Stimulated activated CD4-positive, alpha-beta T cell treated with anti-CD3 and anti-CD28 coated beads, Interleukin-15, amount 100 ng/mL, for 24 hours (primary cell): ENCODE data around the gene INPP5D.

Experiments
- DNase-seq: peaks from one replicate; pipeline ENCODE4 v3.0.0-alpha.2; 2020

INPP5D gene

DNA sequence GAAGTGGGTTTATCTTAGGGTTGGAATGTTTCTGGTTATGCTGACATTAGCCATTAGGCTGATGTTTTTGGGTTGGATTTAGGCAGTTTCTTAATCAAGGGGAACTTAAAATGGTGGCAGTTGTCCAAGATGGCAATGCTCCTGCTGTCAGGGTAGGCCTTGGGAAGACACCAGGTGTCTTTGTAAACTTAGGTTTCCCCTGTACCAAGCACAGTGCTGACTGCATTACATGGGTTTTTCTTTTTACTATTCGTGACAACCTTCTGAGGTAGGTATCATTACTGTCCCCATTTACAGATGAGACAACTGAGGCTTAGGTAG lies 190.8 kb downstream of the INPP5D start:
- no peak for DNase-seq

DNA sequence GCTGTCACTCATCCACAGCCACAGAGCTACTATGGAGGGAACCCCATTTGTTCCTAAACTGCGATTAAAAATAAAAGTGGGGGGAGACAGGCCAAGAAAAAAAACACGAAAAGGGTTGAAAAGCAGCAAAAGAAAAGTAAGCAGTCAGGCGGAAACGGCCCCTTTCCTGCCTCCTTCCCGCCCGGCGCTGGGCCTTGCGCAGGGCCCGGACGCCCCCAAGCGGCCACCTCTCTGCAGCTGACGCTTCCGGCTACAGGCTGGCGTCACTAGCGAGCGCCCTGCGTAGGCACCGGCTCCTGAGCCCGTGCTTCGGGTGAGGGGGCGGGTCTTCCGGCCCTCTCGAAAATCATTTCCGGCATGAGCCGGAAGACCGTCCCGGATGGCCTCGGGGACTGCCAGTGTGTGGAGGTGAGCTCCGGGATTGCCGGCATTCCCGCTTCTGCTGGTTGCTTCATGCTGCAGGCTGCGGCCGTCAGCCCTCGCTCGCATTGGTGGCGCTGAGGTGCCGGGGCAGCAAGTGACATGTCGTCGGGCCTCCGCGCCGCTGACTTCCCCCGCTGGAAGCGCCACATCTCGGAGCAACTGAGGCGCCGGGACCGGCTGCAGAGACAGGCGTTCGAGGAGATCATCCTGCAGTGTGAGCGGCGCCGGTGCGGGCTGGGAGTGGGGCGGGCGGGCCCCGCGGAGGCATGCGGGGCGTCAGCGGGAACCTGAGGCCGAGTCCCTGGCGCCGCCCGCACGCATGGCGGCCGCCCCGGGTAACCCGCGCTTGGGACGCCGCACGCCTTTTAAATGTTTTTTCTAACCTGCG lies 191.4 kb downstream of the INPP5D start, which contains the start of gene ATG16L1:
Gene ATG16L1 (plus strand): TSS at position 368 of the 811 bp plus-strand sequence. CDS start 155 bp downstream, at position 523.
- peak; percentile 97 for DNase-seq

DNA sequence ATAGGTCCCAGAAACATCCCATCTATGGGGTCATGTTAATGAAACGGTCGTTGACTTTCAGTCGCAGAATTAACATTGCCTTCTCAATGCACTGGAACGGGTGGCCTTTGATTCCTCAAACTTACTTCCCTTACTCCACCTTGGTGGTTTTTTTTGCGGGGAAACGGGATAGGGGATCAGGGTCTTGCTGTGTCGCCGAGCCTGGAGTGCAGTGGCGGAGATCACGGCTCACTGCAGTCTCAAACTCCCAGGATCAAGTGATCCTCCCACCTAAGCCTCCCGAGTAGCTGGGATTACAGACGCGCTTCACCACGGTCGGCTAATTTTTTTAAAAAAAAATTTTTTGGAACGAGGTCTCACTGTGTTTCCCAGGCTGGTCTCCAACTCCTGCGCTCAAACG lies 192.1 kb downstream of the INPP5D start:
- no peak for DNase-seq

DNA sequence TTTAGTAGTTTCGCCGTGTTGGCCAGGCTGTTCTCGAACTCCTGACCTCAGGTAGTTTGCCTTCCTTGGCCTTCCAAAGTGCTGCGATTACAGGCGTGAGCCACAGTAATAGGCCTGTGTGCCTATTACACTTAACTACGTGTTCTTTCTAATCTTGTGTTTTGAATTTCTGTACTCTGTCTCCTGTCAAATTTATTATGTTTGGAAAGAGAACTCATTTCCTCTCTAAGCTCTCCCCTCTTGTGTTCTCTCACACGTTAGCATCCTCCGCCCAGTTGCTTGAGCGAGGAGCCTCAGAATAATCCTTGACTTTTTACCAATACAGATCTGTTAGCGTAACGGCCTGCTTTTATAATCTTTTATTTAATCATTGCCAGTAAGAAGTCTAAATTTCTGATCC lies 195.0 kb downstream of the INPP5D start:
- no peak for DNase-seq

DNA sequence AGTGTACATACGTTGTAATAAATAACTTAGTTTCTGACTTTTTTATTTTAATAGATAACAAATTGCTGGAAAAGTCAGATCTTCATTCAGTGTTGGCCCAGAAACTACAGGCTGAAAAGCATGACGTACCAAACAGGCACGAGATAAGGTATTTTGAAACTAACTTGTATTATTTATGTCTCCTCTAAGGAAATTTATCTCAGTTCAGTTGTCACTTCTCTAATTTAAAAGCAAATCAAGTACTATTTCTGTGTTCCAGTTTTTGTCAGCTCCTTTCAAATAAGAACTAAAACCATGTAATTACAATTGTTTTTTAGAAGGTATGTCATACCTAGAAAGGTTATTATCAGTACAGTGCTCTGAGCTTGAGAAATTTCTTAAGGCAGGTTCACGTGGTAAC lies 195.9 kb downstream of the INPP5D start:
- no peak for DNase-seq
